ENCODE measurements around the gene LYRM9.

DNA sequence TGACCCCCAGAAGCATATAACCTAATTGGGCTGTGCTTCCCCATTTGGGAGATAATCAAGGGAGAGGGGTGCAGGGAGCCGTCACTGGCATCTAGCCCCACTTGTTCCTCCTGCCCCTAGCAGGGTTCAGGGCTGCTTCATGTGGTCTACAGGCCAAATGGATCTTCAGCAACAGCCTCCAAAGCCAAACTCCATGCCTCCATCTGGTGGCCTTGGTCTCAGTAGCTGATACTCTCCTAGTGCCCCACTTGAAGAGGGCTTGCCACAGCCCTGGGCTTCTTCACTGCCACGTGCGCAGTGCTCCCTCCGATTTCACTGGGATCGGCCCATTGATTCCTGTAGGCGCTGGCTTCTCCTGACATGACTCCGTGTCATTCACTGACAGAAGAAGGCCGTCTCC is 24.6 kb downstream of the LYRM9 start:
- TF ChIP-seq GATA2 (IDR thresholded peaks at IDR 0.05; ENCODE audit: low read depth, low read length) (no peak), GATA3 (IDR thresholded peaks at IDR 0.05; ENCODE audit: low read depth, low read length) (no peak)
